PC-3 (cell line): ENCODE data around the gene H2BK1.

ENCODE experiments used
- EZH2phosphoT487 ChIP-seq: fragments of 300-600 bp; sonication (generic); IDR thresholded peaks from 2 replicates; pipeline ENCODE4 v1.6.1; 2018; ENCODE audit warnings: mild to moderate bottlenecking, antibody characterized with exemption, low read length, borderline replicate concordance
- TF ChIP-seq, protein P1 (sequence below): fragments of 300-600 bp; sonication (generic); conservative IDR thresholded peaks from 2 replicates; pipeline ENCODE4 v1.5.1; 2017; ENCODE audit warnings: antibody characterized with exemption, low read depth, mild to moderate bottlenecking, low read length

DNA sequence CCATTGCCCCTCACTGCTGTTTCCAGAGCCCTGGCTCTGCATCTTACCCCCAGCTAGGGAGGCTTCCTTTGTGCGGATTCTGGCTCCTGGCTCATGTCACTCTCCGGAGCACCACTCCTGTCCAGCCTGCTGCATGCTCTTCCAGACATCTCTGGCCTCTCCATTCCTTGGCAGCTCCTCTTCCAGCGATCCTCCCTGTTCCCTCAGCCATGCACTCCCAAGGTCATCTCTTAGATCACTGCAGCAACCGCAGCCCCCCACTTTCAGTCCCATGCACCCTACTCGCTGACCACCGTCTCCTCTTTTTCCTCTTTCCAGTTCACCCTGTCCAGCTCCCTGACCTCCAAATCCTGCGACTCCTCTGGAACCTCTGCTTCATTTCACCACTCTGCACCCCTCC lies 45.1 kb upstream of the H2BK1 start:
- TF ChIP-seq, protein P1, sequence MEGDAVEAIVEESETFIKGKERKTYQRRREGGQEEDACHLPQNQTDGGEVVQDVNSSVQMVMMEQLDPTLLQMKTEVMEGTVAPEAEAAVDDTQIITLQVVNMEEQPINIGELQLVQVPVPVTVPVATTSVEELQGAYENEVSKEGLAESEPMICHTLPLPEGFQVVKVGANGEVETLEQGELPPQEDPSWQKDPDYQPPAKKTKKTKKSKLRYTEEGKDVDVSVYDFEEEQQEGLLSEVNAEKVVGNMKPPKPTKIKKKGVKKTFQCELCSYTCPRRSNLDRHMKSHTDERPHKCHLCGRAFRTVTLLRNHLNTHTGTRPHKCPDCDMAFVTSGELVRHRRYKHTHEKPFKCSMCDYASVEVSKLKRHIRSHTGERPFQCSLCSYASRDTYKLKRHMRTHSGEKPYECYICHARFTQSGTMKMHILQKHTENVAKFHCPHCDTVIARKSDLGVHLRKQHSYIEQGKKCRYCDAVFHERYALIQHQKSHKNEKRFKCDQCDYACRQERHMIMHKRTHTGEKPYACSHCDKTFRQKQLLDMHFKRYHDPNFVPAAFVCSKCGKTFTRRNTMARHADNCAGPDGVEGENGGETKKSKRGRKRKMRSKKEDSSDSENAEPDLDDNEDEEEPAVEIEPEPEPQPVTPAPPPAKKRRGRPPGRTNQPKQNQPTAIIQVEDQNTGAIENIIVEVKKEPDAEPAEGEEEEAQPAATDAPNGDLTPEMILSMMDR: no peak
- no peak for TF ChIP-seq EZH2phosphoT487
